NT2/D1 (cell line): Measurements from ENCODE around the gene CORO2A.

Experiments used
- SUZ12 ChIP-seq: IDR thresholded peaks from 2 replicates; pipeline ENCODE4 v1.6.1; 2011; ENCODE audit not compliant: insufficient read length, insufficient read depth; ENCODE audit errors: extremely low read depth
- YY1 ChIP-seq: IDR thresholded peaks from 2 replicates; pipeline ENCODE4 v1.6.1; 2011; ENCODE audit not compliant: insufficient read length, insufficient read depth
- ZNF274 ChIP-seq: IDR thresholded peaks from 2 replicates; pipeline ENCODE4 v1.6.1; 2011; ENCODE audit warnings: mild to moderate bottlenecking, low read depth, low read length

- no peak for TF ChIP-seq SUZ12
- no peak for TF ChIP-seq YY1
- TF ChIP-seq ZNF274: no peak
Observed at GRCh38 chr9:98192503-98193335, at the start of gene CORO2A.
